Measurements from ENCODE around the gene RFTN1. TPM values are rescaled to one million over a fixed set of nuclear protein-coding genes. Genes with fewer than 3 reads are reported as not detected.

RFTN1 gene
- polyA plus RNA-seq, 2 donors = 2.1 to 3.7 TPM

GRCh38 chr3:16409032-16409431 is 104.5 kb downstream of the RFTN1 start:
- H3K4me1 ChIP-seq (ENCODE audit: control insufficient read depth in 2 of 2, insufficient read depth in 2 of 2, low read length in 1 of 2) = peaks cover 0 to 3% of the 10 kb centered on the region in 2 donors
- no peak overlapping the region for H3K27ac ChIP-seq (ENCODE audit: low read depth in 2 of 2, low read length in 1 of 2)
- 87 to 88% methylated on average over 6 of the region's 6 CpGs for WGBS, 2 donors

GRCh38 chr3:16407366-16407765 is 106.1 kb downstream of the RFTN1 start:
- Histone ChIP-seq H3K4me1 (ENCODE audit: control insufficient read depth in 2 of 2, insufficient read depth in 2 of 2, low read length in 1 of 2) (peaks cover 0 to 3% of the 10 kb centered on the region in 2 donors), H3K27me3 (ENCODE audit: control insufficient read depth in 1 of 2, insufficient read depth in 2 of 2, low read length in 2 of 2) (no peaks in the 10 kb centered on the region), H3K27ac (ENCODE audit: low read depth in 2 of 2, low read length in 1 of 2) (no peak overlapping the region), H3K36me3 (ENCODE audit: control insufficient read depth in 2 of 2, insufficient read depth in 2 of 2, low read length in 1 of 2) (no peaks in the 10 kb centered on the region), H3K9me3 (ENCODE audit: control insufficient read depth in 2 of 2, insufficient read depth in 1 of 2, low read depth in 1 of 2, low read length in 1 of 2) (no peaks in the 10 kb centered on the region), H3K4me3 (ENCODE audit: low read depth in 1 of 2, low read length in 2 of 2) (no peak overlapping the region)
- WGBS, 2 donors = 70 to 82% methylated on average over 2 of the region's 2 CpGs

More at GRCh38 chr3:16409032-16409431, 104.5 kb downstream of the RFTN1 start:
- no peaks in the 10 kb centered on the region for H3K36me3 ChIP-seq (ENCODE audit: control insufficient read depth in 2 of 2, insufficient read depth in 2 of 2, low read length in 1 of 2)
- H3K4me3 ChIP-seq (ENCODE audit: low read depth in 1 of 2, low read length in 2 of 2) = no peak overlapping the region
- H3K9me3 ChIP-seq (ENCODE audit: control insufficient read depth in 2 of 2, insufficient read depth in 1 of 2, low read depth in 1 of 2, low read length in 1 of 2) = no peaks in the 10 kb centered on the region
- H3K27me3 ChIP-seq (ENCODE audit: control insufficient read depth in 1 of 2, insufficient read depth in 2 of 2, low read length in 2 of 2) = no peaks in the 10 kb centered on the region

- H3K9me3 ChIP-seq (ENCODE audit: control insufficient read depth in 2 of 2, insufficient read depth in 1 of 2, low read depth in 1 of 2, low read length in 1 of 2) = no peaks in the 10 kb centered on the region
- 62 to 75% methylated on average over 2 of the region's 2 CpGs for WGBS, 2 donors
- H3K27me3 ChIP-seq (ENCODE audit: control insufficient read depth in 1 of 2, insufficient read depth in 2 of 2, low read length in 2 of 2) = no peaks in the 10 kb centered on the region
- no peak overlapping the region for H3K4me3 ChIP-seq (ENCODE audit: low read depth in 1 of 2, low read length in 2 of 2)
- peaks cover 0 to 3% of the 10 kb centered on the region in 2 donors for H3K4me1 ChIP-seq (ENCODE audit: control insufficient read depth in 2 of 2, insufficient read depth in 2 of 2, low read length in 1 of 2)
- no peaks in the 10 kb centered on the region for H3K36me3 ChIP-seq (ENCODE audit: control insufficient read depth in 2 of 2, insufficient read depth in 2 of 2, low read length in 1 of 2)
- H3K27ac ChIP-seq (ENCODE audit: low read depth in 2 of 2, low read length in 1 of 2) = no peak overlapping the region
Observed at GRCh38 chr3:16406579-16406978, 106.9 kb downstream of the RFTN1 start.

GRCh38 chr3:16406166-16406565 is 107.3 kb downstream of the RFTN1 start:
- WGBS, 2 donors = 88 to 89% methylated on average over 6 of the region's 6 CpGs
- Histone ChIP-seq H3K27ac (ENCODE audit: low read depth in 2 of 2, low read length in 1 of 2) (no peak overlapping the region), H3K9me3 (ENCODE audit: control insufficient read depth in 2 of 2, insufficient read depth in 1 of 2, low read depth in 1 of 2, low read length in 1 of 2) (no peaks in the 10 kb centered on the region), H3K27me3 (ENCODE audit: control insufficient read depth in 1 of 2, insufficient read depth in 2 of 2, low read length in 2 of 2) (no peaks in the 10 kb centered on the region), H3K36me3 (ENCODE audit: control insufficient read depth in 2 of 2, insufficient read depth in 2 of 2, low read length in 1 of 2) (no peaks in the 10 kb centered on the region), H3K4me3 (ENCODE audit: low read depth in 1 of 2, low read length in 2 of 2) (no peak overlapping the region), H3K4me1 (ENCODE audit: control insufficient read depth in 2 of 2, insufficient read depth in 2 of 2, low read length in 1 of 2) (peaks cover 0 to 3% of the 10 kb centered on the region in 2 donors)

- H3K4me1 ChIP-seq (ENCODE audit: control insufficient read depth in 2 of 2, insufficient read depth in 2 of 2, low read length in 1 of 2) = peaks cover 0 to 3% of the 10 kb centered on the region in 2 donors
- H3K27me3 ChIP-seq (ENCODE audit: control insufficient read depth in 1 of 2, insufficient read depth in 2 of 2, low read length in 2 of 2) = no peaks in the 10 kb centered on the region
- H3K9me3 ChIP-seq (ENCODE audit: control insufficient read depth in 2 of 2, insufficient read depth in 1 of 2, low read depth in 1 of 2, low read length in 1 of 2) = no peaks in the 10 kb centered on the region
- WGBS, 2 donors = 93 to 94% methylated on average over 6 of the region's 6 CpGs
- H3K36me3 ChIP-seq (ENCODE audit: control insufficient read depth in 2 of 2, insufficient read depth in 2 of 2, low read length in 1 of 2) = no peaks in the 10 kb centered on the region
- no peak overlapping the region for H3K27ac ChIP-seq (ENCODE audit: low read depth in 2 of 2, low read length in 1 of 2)
- H3K4me3 ChIP-seq (ENCODE audit: low read depth in 1 of 2, low read length in 2 of 2) = no peak overlapping the region
Observed at GRCh38 chr3:16404349-16404895, 109.1 kb downstream of the RFTN1 start.

- H3K27me3 ChIP-seq (ENCODE audit: control insufficient read depth in 1 of 2, insufficient read depth in 2 of 2, low read length in 2 of 2) = no peaks in the 10 kb centered on the region
- WGBS, 2 donors = 80 to 84% methylated on average over 6 of the region's 6 CpGs
- H3K4me3 ChIP-seq (ENCODE audit: low read depth in 1 of 2, low read length in 2 of 2) = no peak overlapping the region
- no peaks in the 10 kb centered on the region for H3K9me3 ChIP-seq (ENCODE audit: control insufficient read depth in 2 of 2, insufficient read depth in 1 of 2, low read depth in 1 of 2, low read length in 1 of 2)
- no peak overlapping the region for H3K27ac ChIP-seq (ENCODE audit: low read depth in 2 of 2, low read length in 1 of 2)
- H3K36me3 ChIP-seq (ENCODE audit: control insufficient read depth in 2 of 2, insufficient read depth in 2 of 2, low read length in 1 of 2) = no peaks in the 10 kb centered on the region
- H3K4me1 ChIP-seq (ENCODE audit: control insufficient read depth in 2 of 2, insufficient read depth in 2 of 2, low read length in 1 of 2) = no peaks in the 10 kb centered on the region
Observed at GRCh38 chr3:16402451-16402850, 111.0 kb downstream of the RFTN1 start.

GRCh38 chr3:16401273-16401672 is 112.2 kb downstream of the RFTN1 start:
- Histone ChIP-seq H3K27me3 (ENCODE audit: control insufficient read depth in 1 of 2, insufficient read depth in 2 of 2, low read length in 2 of 2) (no peaks in the 10 kb centered on the region), H3K9me3 (ENCODE audit: control insufficient read depth in 2 of 2, insufficient read depth in 1 of 2, low read depth in 1 of 2, low read length in 1 of 2) (no peaks in the 10 kb centered on the region), H3K36me3 (ENCODE audit: control insufficient read depth in 2 of 2, insufficient read depth in 2 of 2, low read length in 1 of 2) (no peaks in the 10 kb centered on the region), H3K4me3 (ENCODE audit: low read depth in 1 of 2, low read length in 2 of 2) (no peak overlapping the region), H3K27ac (ENCODE audit: low read depth in 2 of 2, low read length in 1 of 2) (peak overlapping the region in 1 of 2 donors; percentile 54), H3K4me1 (ENCODE audit: control insufficient read depth in 2 of 2, insufficient read depth in 2 of 2, low read length in 1 of 2) (no peaks in the 10 kb centered on the region)
- 79 to 83% methylated on average over 5 of the region's 5 CpGs for WGBS, 2 donors

- 80 to 82% methylated on average over 11 of the region's 11 CpGs for WGBS, 2 donors
Observed at GRCh38 chr3:16400106-16400931, 113.2 kb downstream of the RFTN1 start.

GRCh38 chr3:16399473-16399872 is 114.0 kb downstream of the RFTN1 start:
- 48 to 52% methylated on average over 6 of the region's 6 CpGs for WGBS, 2 donors
- peak overlapping the region in 1 of 2 donors; percentile 80 for H3K27ac ChIP-seq (ENCODE audit: low read depth in 2 of 2, low read length in 1 of 2)
- H3K36me3 ChIP-seq (ENCODE audit: control insufficient read depth in 2 of 2, insufficient read depth in 2 of 2, low read length in 1 of 2) = no peaks in the 10 kb centered on the region
- H3K27me3 ChIP-seq (ENCODE audit: control insufficient read depth in 1 of 2, insufficient read depth in 2 of 2, low read length in 2 of 2) = no peaks in the 10 kb centered on the region
- H3K4me3 ChIP-seq (ENCODE audit: low read depth in 1 of 2, low read length in 2 of 2) = no peak overlapping the region
- no peaks in the 10 kb centered on the region for H3K4me1 ChIP-seq (ENCODE audit: control insufficient read depth in 2 of 2, insufficient read depth in 2 of 2, low read length in 1 of 2)
- H3K9me3 ChIP-seq (ENCODE audit: control insufficient read depth in 2 of 2, insufficient read depth in 1 of 2, low read depth in 1 of 2, low read length in 1 of 2) = no peaks in the 10 kb centered on the region

More at GRCh38 chr3:16400106-16400931, 113.2 kb downstream of the RFTN1 start:
- Histone ChIP-seq H3K4me1 (ENCODE audit: control insufficient read depth in 2 of 2, insufficient read depth in 2 of 2, low read length in 1 of 2) (no peaks in the 10 kb centered on the region), H3K4me3 (ENCODE audit: low read depth in 1 of 2, low read length in 2 of 2) (no peak overlapping the region), H3K9me3 (ENCODE audit: control insufficient read depth in 2 of 2, insufficient read depth in 1 of 2, low read depth in 1 of 2, low read length in 1 of 2) (no peaks in the 10 kb centered on the region), H3K27ac (ENCODE audit: low read depth in 2 of 2, low read length in 1 of 2) (peak overlapping the region; percentile 40 to 80), H3K36me3 (ENCODE audit: control insufficient read depth in 2 of 2, insufficient read depth in 2 of 2, low read length in 1 of 2) (no peaks in the 10 kb centered on the region), H3K27me3 (ENCODE audit: control insufficient read depth in 1 of 2, insufficient read depth in 2 of 2, low read length in 2 of 2) (no peaks in the 10 kb centered on the region)
